PFSK-1 (cell line): Measurements from ENCODE around the gene ZNF764.

Source experiments
- POLR2AphosphoS5 ChIP-seq: IDR thresholded peaks from 2 replicates; pipeline ENCODE4 v1.6.1; 2012; ENCODE audit warnings: low read depth, mild to moderate bottlenecking, control low read depth, low read length, moderate library complexity
- REST ChIP-seq, 2 experiments: IDR thresholded peaks; 2 replicates each; pipeline versions ENCODE4 v1.6.1 to v1.8.0; 2011 to 2012; ENCODE audit warnings: low read depth in 2 of 2, low read length in 2 of 2, control low read depth in 1 of 2, inconsistent platforms in 1 of 2, mild to moderate bottlenecking in 1 of 2, moderate library complexity in 1 of 2; ENCODE audit not compliant: insufficient read depth in 1 of 2
- SIN3A ChIP-seq: IDR thresholded peaks from 2 replicates; pipeline ENCODE4 v1.6.1; 2012; ENCODE audit warnings: mild to moderate bottlenecking, low read length, moderate library complexity, borderline replicate concordance; ENCODE audit not compliant: insufficient read depth
- TAF1 ChIP-seq: IDR thresholded peaks from 2 replicates; pipeline ENCODE4 v1.6.1; 2012; ENCODE audit warnings: low read length, control low read depth, borderline replicate concordance; ENCODE audit not compliant: insufficient read depth

- no peak for TF ChIP-seq TAF1
- no peak for TF ChIP-seq REST (IDR thresholded peaks at IDR 0.05; ENCODE audit: insufficient read depth in 1 of 2, low read depth in 2 of 2, low read length in 2 of 2)
- TF ChIP-seq SIN3A, result no peak
- TF ChIP-seq POLR2AphosphoS5, result no peak
Measured at GRCh38 chr16:30555315-30556124, 2.7 kb downstream of the ZNF764 start.
